ENCODE data around the gene ZNF407.

DNA sequence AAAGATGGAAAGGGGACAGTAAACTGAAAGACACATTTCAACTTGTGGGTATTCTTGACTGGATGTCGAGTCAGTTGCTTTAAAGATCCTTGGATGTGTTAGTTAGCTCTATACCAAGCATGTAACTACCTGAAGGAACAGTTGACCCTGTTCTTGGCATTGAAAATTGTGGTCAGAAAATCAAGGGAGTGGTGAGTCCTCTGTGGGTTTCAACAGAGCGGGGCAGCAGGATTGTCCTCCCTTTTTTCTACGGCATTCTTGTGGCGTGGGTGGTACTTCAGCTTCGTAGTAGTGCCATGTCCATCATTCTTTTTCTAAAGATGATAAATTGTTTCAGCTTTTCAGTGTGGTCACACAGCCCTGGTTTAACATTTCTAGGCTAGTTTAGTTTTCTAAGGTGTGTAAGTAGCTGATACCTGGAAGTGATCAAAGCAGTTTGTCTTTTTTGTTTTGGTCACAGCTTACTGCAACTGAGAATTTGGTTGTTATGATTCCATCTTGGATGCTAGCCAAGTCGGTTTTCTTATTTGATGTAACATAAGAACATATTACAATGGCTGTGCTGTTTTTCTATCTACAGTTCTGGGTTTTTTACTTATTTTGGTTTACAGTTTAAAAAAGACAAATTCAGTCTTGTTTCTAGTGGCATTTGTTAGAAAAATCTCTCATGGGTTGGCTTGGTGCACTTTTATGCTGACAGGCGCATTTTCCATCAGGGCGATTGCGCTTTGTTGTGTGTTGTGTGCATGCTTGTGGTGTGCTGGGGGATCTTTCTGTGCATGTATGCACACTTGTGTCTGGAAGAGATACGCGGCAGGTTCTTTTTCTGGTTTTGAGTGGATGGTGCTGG is 84.7 kb downstream of the ZNF407 start:
- TF ChIP-seq, protein P1, sequence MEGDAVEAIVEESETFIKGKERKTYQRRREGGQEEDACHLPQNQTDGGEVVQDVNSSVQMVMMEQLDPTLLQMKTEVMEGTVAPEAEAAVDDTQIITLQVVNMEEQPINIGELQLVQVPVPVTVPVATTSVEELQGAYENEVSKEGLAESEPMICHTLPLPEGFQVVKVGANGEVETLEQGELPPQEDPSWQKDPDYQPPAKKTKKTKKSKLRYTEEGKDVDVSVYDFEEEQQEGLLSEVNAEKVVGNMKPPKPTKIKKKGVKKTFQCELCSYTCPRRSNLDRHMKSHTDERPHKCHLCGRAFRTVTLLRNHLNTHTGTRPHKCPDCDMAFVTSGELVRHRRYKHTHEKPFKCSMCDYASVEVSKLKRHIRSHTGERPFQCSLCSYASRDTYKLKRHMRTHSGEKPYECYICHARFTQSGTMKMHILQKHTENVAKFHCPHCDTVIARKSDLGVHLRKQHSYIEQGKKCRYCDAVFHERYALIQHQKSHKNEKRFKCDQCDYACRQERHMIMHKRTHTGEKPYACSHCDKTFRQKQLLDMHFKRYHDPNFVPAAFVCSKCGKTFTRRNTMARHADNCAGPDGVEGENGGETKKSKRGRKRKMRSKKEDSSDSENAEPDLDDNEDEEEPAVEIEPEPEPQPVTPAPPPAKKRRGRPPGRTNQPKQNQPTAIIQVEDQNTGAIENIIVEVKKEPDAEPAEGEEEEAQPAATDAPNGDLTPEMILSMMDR (IDR thresholded peaks at IDR 0.05; ENCODE audit: low read depth, low read length, poor library complexity, severe bottlenecking), result no peak
- no peak for TF ChIP-seq EZH2phosphoT487 (IDR thresholded peaks at IDR 0.05; ENCODE audit: borderline replicate concordance, low read length)
